ENCODE results near the gene KRT7. TPM values are rescaled to one million over a fixed set of nuclear protein-coding genes. Genes with fewer than 3 reads are reported as not detected.

The KRT7 gene
- total RNA-seq, 2 experiments from 2014 or later: 9.1 to 9.3 TPM

- ChIA-PET CTCF (interaction anchor here (0.8 to 1.1 kb wide), 3 partner anchors 16 to 110 kb away, joined by 3 to 5 read pairs (median 4); no protein-coding TSS in a partner anchor), POLR2A (no interaction called here)
- DNase-seq: no peak
Observed at GRCh38 chr12:52268212-52268611, 35.2 kb downstream of the KRT7 start.

GRCh38 chr12:52270541-52271070 is 37.6 kb downstream of the KRT7 start:
- no peak for DNase-seq
- Mint-ChIP-seq H3K9me3 (no peaks in the 10 kb centered on the region), H3K4me3 (no peak overlapping the region), H3K27ac (no peak overlapping the region), H3K36me3 (ENCODE audit: low read depth) (no peaks in the 10 kb centered on the region), H3K4me1 (no peaks in the 10 kb centered on the region), H3K27me3 (peaks cover 45% of the 10 kb centered on the region)
- ChIA-PET POLR2A (no interaction called here), CTCF (interaction anchor here (0.6 to 1.5 kb wide), 5 partner anchors 7 to 115 kb away, joined by 3 to 9 read pairs (median 5); no protein-coding TSS in a partner anchor)

More at GRCh38 chr12:52268212-52268611, 35.2 kb downstream of the KRT7 start:
- no peaks in the 10 kb centered on the region for H3K9me3 Mint-ChIP-seq
- H3K4me1 Mint-ChIP-seq: no peaks in the 10 kb centered on the region
- no peaks in the 10 kb centered on the region for H3K36me3 Mint-ChIP-seq (ENCODE audit: low read depth)
- no peak overlapping the region for H3K4me3 Mint-ChIP-seq
- H3K27ac Mint-ChIP-seq: no peak overlapping the region
- peaks cover 27% of the 10 kb centered on the region for H3K27me3 Mint-ChIP-seq

DNA sequence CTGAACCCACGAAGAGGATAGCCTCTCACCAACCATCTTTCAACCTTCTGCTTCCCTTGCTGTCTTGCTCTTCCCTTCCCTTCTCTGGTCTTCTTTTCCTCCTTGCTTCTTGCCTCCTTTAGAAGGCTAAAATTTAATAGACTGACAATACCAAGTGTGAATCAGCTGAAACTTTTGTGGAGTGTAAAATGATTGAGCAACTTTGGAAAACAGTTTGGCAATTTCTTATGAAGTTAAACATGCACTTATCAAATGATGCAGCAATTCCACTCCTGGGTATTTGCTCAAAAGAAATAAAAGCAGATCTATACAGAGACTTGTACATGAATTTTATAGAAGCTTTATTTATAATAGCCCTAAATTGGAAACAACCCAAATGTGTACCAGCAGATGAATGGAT is 38.1 kb downstream of the KRT7 start:
- ChIA-PET CTCF (interaction anchor here (0.7 to 1.1 kb wide), 2 partner anchors 12 to 116 kb away, joined by 3 to 5 read pairs; no protein-coding TSS in a partner anchor), POLR2A (no interaction called here)
- DNase-seq: no peak
- H3K9me3 Mint-ChIP-seq: no peaks in the 10 kb centered on the region
- no peaks in the 10 kb centered on the region for H3K36me3 Mint-ChIP-seq (ENCODE audit: low read depth)
- no peak overlapping the region for H3K27ac Mint-ChIP-seq
- H3K27me3 Mint-ChIP-seq: peaks cover 48% of the 10 kb centered on the region
- no peaks in the 10 kb centered on the region for H3K4me1 Mint-ChIP-seq
- H3K4me3 Mint-ChIP-seq: no peak overlapping the region

- Mint-ChIP-seq H3K27me3 (peaks cover 61% of the 10 kb centered on the region), H3K27ac (no peak within 1 kb of the TSS), H3K4me1 (peaks cover 9% of the 10 kb centered on the region), H3K36me3 (ENCODE audit: low read depth) (no peaks in the 10 kb centered on the region), H3K4me3 (no peak within 1 kb of the TSS), H3K9me3 (no peaks in the 10 kb centered on the region)
- ChIA-PET POLR2A (no interaction called here), CTCF (interaction anchor here (1.2 kb wide), 1 partner anchor 23 kb away, joined by 3 read pairs; no protein-coding TSS in a partner anchor)
- DNase-seq: peak; percentile 7
Observed at GRCh38 chr12:52274521-52275120, 41.6 kb downstream of the KRT7 start, which contains the start of gene KRT86. Gene KRT86 (plus strand): TSS chr12:52274645. CDS start chr12:52301917, 27,272 bp downstream.

- Mint-ChIP-seq H3K27ac (no peak overlapping the region), H3K9me3 (no peaks in the 10 kb centered on the region), H3K36me3 (ENCODE audit: low read depth) (no peaks in the 10 kb centered on the region), H3K27me3 (peaks cover 64% of the 10 kb centered on the region), H3K4me1 (peaks cover 9% of the 10 kb centered on the region), H3K4me3 (no peak overlapping the region)
- no peak for DNase-seq
- POLR2A ChIA-PET: no interaction called here
- CTCF ChIA-PET: no interaction called here
Observed at GRCh38 chr12:52275686-52276085, 42.6 kb downstream of the KRT7 start.

GRCh38 chr12:52277486-52278245 is 44.6 kb downstream of the KRT7 start:
- Mint-ChIP-seq H3K4me1 (peaks cover 9% of the 10 kb centered on the region), H3K4me3 (no peak overlapping the region), H3K27ac (no peak overlapping the region), H3K27me3 (peaks cover 61% of the 10 kb centered on the region), H3K36me3 (ENCODE audit: low read depth) (no peaks in the 10 kb centered on the region), H3K9me3 (no peaks in the 10 kb centered on the region)
- DNase-seq: no peak
- ChIA-PET POLR2A (no interaction called here), CTCF (interaction anchor here (0.7 to 5.5 kb wide), 20 partner anchors 8 to 1272 kb away, joined by 3 to 80 read pairs (median 4); partner anchors contain the start of gene KRT81)

DNA sequence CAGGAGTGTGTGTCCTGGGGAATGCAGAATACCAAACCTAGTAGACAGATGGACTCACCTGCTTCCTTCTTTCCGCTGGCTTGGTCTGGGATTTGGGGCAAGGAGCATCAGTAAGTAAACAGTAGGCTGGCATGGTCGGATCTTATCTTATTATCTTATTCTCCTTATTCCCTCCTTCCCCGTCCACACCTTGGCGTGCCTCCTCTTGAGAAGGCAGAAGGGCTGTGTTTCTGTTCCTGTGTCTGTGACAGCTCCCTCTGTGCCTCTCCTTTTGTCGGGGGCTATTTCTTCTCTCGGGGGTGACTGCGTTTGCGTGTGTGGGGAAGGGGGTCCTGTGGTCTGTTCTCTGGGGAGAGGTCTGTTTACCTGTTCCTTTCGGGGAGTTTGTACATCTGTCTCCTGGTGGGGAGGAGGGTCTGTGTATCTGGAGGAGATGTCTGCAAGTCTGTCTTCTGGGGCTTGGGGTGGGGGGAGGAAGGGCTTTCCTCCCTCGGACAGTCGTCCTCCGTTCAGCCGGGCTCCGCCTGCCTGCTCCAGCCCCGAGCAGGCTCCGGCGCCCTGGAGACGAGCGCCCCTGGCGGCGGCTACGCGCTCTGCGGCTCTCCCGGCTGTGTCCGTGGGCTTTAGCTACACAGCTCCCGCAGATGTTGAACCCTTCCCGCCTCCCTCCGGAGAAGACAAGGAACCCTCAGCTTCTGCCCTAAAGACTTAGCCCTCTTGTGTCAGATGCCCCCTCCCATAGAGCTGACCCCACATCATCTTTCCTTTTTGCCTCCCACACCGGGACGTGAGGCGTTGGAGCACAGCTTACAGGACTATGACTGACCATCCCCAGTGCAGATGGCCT is 45.8 kb downstream of the KRT7 start:
- H3K4me1 Mint-ChIP-seq: peaks cover 9% of the 10 kb centered on the region
- H3K9me3 Mint-ChIP-seq: no peaks in the 10 kb centered on the region
- ChIA-PET CTCF (interaction anchor here (0.6 to 5.5 kb wide), 52 partner anchors 9 to 692 kb away, joined by 3 to 80 read pairs (median 4); partner anchors contain the start of gene KRT81), POLR2A (interaction anchor here (1.6 kb wide), 1 partner anchor 27 kb away, joined by 4 read pairs; no protein-coding TSS in a partner anchor)
- DNase-seq: peak; percentile 76
- H3K27ac Mint-ChIP-seq: no peak overlapping the region
- no peak overlapping the region for H3K4me3 Mint-ChIP-seq
- H3K36me3 Mint-ChIP-seq (ENCODE audit: low read depth): no peaks in the 10 kb centered on the region
- H3K27me3 Mint-ChIP-seq: peaks cover 56% of the 10 kb centered on the region

- no peak for DNase-seq
- Mint-ChIP-seq H3K4me1 (peaks cover 9% of the 10 kb centered on the region), H3K36me3 (ENCODE audit: low read depth) (no peaks in the 10 kb centered on the region), H3K4me3 (no peak overlapping the region), H3K9me3 (no peaks in the 10 kb centered on the region), H3K27ac (no peak overlapping the region), H3K27me3 (peaks cover 47% of the 10 kb centered on the region)
- POLR2A ChIA-PET: interaction anchor here (1.6 kb wide), 1 partner anchor 28 kb away, joined by 4 read pairs; no protein-coding TSS in a partner anchor
- CTCF ChIA-PET: interaction anchor here (0.6 to 5.5 kb wide), 44 partner anchors 9 to 691 kb away, joined by 3 to 80 read pairs (median 4); partner anchors contain the start of gene KRT81
Observed at GRCh38 chr12:52279422-52280318, 46.6 kb downstream of the KRT7 start.

- ChIA-PET CTCF (interaction anchor here (0.9 to 5.5 kb wide), 7 partner anchors 10 to 123 kb away, joined by 3 to 80 read pairs (median 15); partner anchors contain the start of gene KRT81), POLR2A (interaction anchor here (1.6 kb wide), 1 partner anchor 28 kb away, joined by 4 read pairs; no protein-coding TSS in a partner anchor)
- Mint-ChIP-seq H3K27me3 (peaks cover 43% of the 10 kb centered on the region), H3K4me1 (peaks cover 9% of the 10 kb centered on the region), H3K4me3 (no peak overlapping the region), H3K27ac (no peak overlapping the region), H3K9me3 (no peaks in the 10 kb centered on the region), H3K36me3 (ENCODE audit: low read depth) (no peaks in the 10 kb centered on the region)
- DNase-seq: no peak
Observed at GRCh38 chr12:52280319-52280795, 47.3 kb downstream of the KRT7 start.

DNA sequence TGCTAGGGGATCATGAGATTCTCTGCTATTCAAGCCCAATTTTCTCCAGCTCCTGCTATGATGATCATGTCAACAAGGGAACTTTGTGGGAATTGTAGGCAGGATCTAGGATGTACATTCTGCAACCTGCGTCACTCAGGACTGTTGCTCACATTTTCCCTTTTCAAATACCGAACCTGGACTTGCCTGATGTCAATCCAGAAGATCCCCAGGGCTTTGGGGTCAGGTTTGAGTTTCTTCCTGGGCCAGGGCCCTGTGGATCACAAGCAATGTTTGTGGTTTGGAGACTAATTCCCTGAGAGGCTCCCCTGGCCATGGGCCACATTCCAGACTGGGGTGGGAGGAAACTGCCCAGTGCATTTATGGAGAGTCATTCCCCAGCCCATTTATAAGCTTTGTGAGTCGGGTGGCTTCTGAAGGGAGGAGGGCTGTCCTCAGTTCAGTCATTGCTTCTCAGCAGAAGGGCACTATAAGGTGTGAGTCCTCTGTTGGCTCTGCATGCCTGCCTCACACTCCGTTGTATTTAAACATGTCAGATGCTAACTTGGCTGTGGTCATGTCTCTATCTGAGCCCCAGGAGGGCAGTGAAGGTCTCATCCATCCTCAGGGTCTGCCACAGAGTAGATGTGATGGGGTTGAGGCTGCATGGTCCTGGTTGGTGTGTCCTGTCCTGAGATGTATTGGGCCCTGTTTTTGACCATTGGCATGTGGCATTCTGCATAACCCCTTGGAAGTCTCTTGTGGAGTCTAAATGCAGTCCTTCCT is 47.9 kb downstream of the KRT7 start:
- Mint-ChIP-seq H3K4me1 (peaks cover 9% of the 10 kb centered on the region), H3K4me3 (no peak overlapping the region), H3K36me3 (ENCODE audit: low read depth) (no peaks in the 10 kb centered on the region), H3K9me3 (no peaks in the 10 kb centered on the region), H3K27me3 (peaks cover 39% of the 10 kb centered on the region), H3K27ac (no peak overlapping the region)
- POLR2A ChIA-PET: interaction anchor here (1.6 kb wide), 1 partner anchor 29 kb away, joined by 4 read pairs; no protein-coding TSS in a partner anchor
- DNase-seq: no peak
- CTCF ChIA-PET: interaction anchor here (0.9 to 5.5 kb wide), 4 partner anchors 28 to 123 kb away, joined by 3 to 80 read pairs (median 32); no protein-coding TSS in a partner anchor
